ENCODE measurements around the gene SHROOM3.

DNA sequence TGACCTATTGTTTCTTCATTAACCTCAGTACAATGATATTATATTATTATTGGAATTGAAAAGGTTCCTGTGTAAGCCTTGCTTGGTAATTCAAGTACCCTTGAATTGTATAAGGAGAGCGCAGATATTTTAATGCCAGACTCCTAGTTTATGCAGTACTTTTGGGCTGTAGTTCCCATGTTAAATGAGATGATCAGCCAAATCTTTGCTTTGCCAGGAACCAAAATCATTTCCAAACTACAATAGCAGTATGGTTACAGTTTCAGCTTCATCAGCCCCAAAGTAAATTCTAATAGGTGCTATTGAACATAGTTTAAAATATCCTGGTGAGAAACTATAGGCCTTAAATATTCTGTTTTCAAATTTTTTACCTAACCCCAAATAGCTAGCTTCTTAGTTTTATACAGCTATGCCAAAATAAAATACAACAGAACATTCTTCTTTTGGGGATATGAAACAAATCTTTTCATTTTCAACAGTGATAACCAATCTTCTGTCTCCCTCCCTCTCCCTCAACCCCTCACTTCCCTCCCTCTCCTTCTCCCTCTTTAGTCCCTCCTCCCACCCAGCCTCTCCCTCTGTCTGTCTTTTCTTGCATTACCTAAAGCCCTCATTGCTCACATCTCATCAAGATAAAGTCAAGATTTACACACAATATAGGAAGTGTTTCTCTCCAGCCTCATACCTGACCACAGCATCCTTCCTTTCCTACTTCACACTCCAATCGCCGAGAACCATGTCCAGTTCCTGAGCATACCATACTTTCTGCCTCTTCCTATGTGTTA, 190.1 kb downstream of the SHROOM3 start:
- TF ChIP-seq, protein P1, sequence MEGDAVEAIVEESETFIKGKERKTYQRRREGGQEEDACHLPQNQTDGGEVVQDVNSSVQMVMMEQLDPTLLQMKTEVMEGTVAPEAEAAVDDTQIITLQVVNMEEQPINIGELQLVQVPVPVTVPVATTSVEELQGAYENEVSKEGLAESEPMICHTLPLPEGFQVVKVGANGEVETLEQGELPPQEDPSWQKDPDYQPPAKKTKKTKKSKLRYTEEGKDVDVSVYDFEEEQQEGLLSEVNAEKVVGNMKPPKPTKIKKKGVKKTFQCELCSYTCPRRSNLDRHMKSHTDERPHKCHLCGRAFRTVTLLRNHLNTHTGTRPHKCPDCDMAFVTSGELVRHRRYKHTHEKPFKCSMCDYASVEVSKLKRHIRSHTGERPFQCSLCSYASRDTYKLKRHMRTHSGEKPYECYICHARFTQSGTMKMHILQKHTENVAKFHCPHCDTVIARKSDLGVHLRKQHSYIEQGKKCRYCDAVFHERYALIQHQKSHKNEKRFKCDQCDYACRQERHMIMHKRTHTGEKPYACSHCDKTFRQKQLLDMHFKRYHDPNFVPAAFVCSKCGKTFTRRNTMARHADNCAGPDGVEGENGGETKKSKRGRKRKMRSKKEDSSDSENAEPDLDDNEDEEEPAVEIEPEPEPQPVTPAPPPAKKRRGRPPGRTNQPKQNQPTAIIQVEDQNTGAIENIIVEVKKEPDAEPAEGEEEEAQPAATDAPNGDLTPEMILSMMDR (IDR thresholded peaks at IDR 0.05), result no peak
- no peak for TF ChIP-seq POLR2A (IDR thresholded peaks at IDR 0.05)
